ENCODE results near the gene CAMK2A. TPM values are rescaled to one million over a fixed set of nuclear protein-coding genes. Genes with fewer than 3 reads are reported as not detected.

Gene CAMK2A
- total and polyA plus RNA-seq, 2 donors (not counting 1 experiment from before 2014, with no cell fraction given), result 2.1 to 3.1 TPM

DNA sequence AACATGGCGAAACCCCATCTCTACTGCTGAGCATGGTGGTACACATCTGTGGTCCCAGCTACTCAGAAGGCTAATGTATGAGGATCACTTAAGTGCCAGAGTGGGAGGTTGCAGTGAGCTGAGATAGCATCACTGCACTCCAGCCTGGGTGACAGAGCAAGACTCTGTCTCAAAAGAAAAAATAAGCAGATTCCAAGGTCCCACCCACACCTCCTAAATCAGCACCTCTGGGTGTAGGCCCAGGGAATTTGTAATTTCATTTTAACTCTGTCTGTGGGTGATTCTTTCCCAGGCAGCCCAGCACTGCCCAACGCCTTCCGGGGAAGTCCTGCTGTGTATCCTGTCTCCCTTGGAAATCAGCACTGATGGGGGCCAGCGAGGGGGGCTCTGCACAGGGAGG is 12.5 kb downstream of the CAMK2A start:
- no peak overlapping the region for H3K4me3 ChIP-seq (replicated peaks in 1 of 4; ENCODE audit: control extremely low read depth in 1 of 4, insufficient read depth in 1 of 4, low read depth in 3 of 4, low read length in 4 of 4)
- no peaks in the 10 kb centered on the region for H3K79me2 ChIP-seq (ENCODE audit: control insufficient read depth, insufficient read depth, low read length)
- H4K20me1 ChIP-seq (ENCODE audit: control insufficient read depth, extremely low read depth, insufficient read depth, low read length), result no peaks in the 10 kb centered on the region
- no peak overlapping the region for H2AFZ ChIP-seq (ENCODE audit: low read length)
- no peak for TF ChIP-seq EZH2 (IDR thresholded peaks at IDR 0.05; ENCODE audit: low read length, missing control alignments)
- TF ChIP-seq, protein P1, sequence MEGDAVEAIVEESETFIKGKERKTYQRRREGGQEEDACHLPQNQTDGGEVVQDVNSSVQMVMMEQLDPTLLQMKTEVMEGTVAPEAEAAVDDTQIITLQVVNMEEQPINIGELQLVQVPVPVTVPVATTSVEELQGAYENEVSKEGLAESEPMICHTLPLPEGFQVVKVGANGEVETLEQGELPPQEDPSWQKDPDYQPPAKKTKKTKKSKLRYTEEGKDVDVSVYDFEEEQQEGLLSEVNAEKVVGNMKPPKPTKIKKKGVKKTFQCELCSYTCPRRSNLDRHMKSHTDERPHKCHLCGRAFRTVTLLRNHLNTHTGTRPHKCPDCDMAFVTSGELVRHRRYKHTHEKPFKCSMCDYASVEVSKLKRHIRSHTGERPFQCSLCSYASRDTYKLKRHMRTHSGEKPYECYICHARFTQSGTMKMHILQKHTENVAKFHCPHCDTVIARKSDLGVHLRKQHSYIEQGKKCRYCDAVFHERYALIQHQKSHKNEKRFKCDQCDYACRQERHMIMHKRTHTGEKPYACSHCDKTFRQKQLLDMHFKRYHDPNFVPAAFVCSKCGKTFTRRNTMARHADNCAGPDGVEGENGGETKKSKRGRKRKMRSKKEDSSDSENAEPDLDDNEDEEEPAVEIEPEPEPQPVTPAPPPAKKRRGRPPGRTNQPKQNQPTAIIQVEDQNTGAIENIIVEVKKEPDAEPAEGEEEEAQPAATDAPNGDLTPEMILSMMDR (conservative IDR thresholded peaks at IDR 0.05 in 1 of 2, IDR thresholded peaks at IDR 0.05 in 1 of 2; ENCODE audit: low read depth in 1 of 2, low read length in 2 of 2), result no peak
- no peaks in the 10 kb centered on the region for H3K9me3 ChIP-seq (ENCODE audit: control insufficient read depth, insufficient read depth, low read depth, low read length)
- H3K27me3 ChIP-seq (ENCODE audit: control insufficient read depth, insufficient read depth, low read length), result no peaks in the 10 kb centered on the region
- H3K9ac ChIP-seq (ENCODE audit: insufficient read depth, low read length), result no peak overlapping the region
- H3K4me2 ChIP-seq (ENCODE audit: extremely low read depth, insufficient read depth, low read length), result no peak overlapping the region
- no peaks in the 10 kb centered on the region for H3K36me3 ChIP-seq (ENCODE audit: control insufficient read depth, insufficient read depth, low read length)
- H3K27ac ChIP-seq (ENCODE audit: insufficient read depth, low read length), result no peak overlapping the region
- peaks cover 5% of the 10 kb centered on the region for H3K4me1 ChIP-seq (ENCODE audit: control insufficient read depth, extremely low read depth, insufficient read depth, low read length)
- DNase-seq (ENCODE audit: low read depth in 2 of 2), result no peak

DNA sequence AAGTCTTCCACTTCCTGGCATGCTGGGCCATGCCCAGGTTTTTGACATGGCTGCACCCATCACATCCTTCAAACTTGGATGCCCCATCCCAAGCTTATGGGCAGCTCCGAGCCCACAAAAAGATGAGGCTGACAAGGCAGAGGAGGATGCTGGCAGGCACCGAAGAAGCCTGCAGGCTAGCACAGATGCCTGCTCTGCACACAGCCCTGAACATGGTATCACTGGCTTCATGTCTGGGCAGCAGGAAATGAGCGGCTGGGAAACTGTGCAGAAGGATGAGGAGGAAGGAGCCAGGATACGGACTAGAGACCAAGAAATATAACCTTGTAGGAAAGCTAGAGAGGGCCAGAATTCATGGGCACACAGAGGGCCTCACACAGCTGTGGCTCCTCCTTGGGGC is 14.8 kb downstream of the CAMK2A start:
- H3K4me1 ChIP-seq (ENCODE audit: control insufficient read depth, extremely low read depth, insufficient read depth, low read length), result peaks cover 7% of the 10 kb centered on the region
- DNase-seq (ENCODE audit: low read depth in 2 of 2), result no peak
- H3K9me3 ChIP-seq (ENCODE audit: control insufficient read depth, insufficient read depth, low read depth, low read length), result no peaks in the 10 kb centered on the region
- H3K9ac ChIP-seq (ENCODE audit: insufficient read depth, low read length), result no peak overlapping the region
- H2AFZ ChIP-seq (ENCODE audit: low read length), result no peak overlapping the region
- TF ChIP-seq, protein P1 (conservative IDR thresholded peaks at IDR 0.05 in 1 of 2, IDR thresholded peaks at IDR 0.05 in 1 of 2; ENCODE audit: low read depth in 1 of 2, low read length in 2 of 2), result no peak
- TF ChIP-seq EZH2 (IDR thresholded peaks at IDR 0.05; ENCODE audit: low read length, missing control alignments), result no peak
- H3K4me2 ChIP-seq (ENCODE audit: extremely low read depth, insufficient read depth, low read length), result no peak overlapping the region
- H4K20me1 ChIP-seq (ENCODE audit: control insufficient read depth, extremely low read depth, insufficient read depth, low read length), result no peaks in the 10 kb centered on the region
- H3K27me3 ChIP-seq (ENCODE audit: control insufficient read depth, insufficient read depth, low read length), result no peaks in the 10 kb centered on the region
- H3K36me3 ChIP-seq (ENCODE audit: control insufficient read depth, insufficient read depth, low read length), result no peaks in the 10 kb centered on the region
- no peaks in the 10 kb centered on the region for H3K79me2 ChIP-seq (ENCODE audit: control insufficient read depth, insufficient read depth, low read length)
- H3K27ac ChIP-seq (ENCODE audit: insufficient read depth, low read length), result no peak overlapping the region
- no peak overlapping the region for H3K4me3 ChIP-seq (replicated peaks in 1 of 4; ENCODE audit: control extremely low read depth in 1 of 4, insufficient read depth in 1 of 4, low read depth in 3 of 4, low read length in 4 of 4)

DNA sequence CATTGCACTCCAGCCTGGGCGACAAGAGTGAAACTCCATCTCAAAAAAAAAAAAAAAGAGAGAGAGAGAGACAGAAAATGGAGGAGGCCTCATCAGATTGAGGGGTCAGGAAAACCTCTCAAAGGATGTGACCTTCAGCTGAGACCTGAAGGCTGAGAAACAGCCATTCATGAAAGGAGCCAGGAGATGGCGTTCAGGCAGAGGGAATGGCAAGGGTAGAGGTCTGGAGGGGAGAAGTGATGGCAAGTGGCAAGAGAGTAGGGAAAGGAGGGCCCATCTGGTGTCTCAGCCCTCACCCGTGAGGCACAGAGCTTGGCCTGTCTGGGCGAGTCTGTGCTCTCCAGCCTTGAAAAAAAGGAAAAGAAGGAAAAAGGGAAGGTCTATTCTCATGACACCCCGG is 17.0 kb downstream of the CAMK2A start:
- Histone ChIP-seq H3K36me3 (ENCODE audit: control insufficient read depth, insufficient read depth, low read length) (no peaks in the 10 kb centered on the region), H3K4me3 (replicated peaks in 1 of 4; ENCODE audit: control extremely low read depth in 1 of 4, insufficient read depth in 1 of 4, low read depth in 3 of 4, low read length in 4 of 4) (no peak overlapping the region), H3K79me2 (ENCODE audit: control insufficient read depth, insufficient read depth, low read length) (no peaks in the 10 kb centered on the region), H4K20me1 (ENCODE audit: control insufficient read depth, extremely low read depth, insufficient read depth, low read length) (no peaks in the 10 kb centered on the region), H3K4me1 (ENCODE audit: control insufficient read depth, extremely low read depth, insufficient read depth, low read length) (peaks cover 2% of the 10 kb centered on the region), H3K9me3 (ENCODE audit: control insufficient read depth, insufficient read depth, low read depth, low read length) (no peaks in the 10 kb centered on the region), H2AFZ (ENCODE audit: low read length) (no peak overlapping the region), H3K27me3 (ENCODE audit: control insufficient read depth, insufficient read depth, low read length) (no peaks in the 10 kb centered on the region), H3K4me2 (ENCODE audit: extremely low read depth, insufficient read depth, low read length) (no peak overlapping the region), H3K9ac (ENCODE audit: insufficient read depth, low read length) (no peak overlapping the region), H3K27ac (ENCODE audit: insufficient read depth, low read length) (no peak overlapping the region)
- TF ChIP-seq, protein P1 (conservative IDR thresholded peaks at IDR 0.05 in 1 of 2, IDR thresholded peaks at IDR 0.05 in 1 of 2; ENCODE audit: low read depth in 1 of 2, low read length in 2 of 2), result peak; percentile 54 to 69
- no peak for TF ChIP-seq EZH2 (IDR thresholded peaks at IDR 0.05; ENCODE audit: low read length, missing control alignments)
- DNase-seq (ENCODE audit: low read depth in 2 of 2), result peak; percentile 20 to 65

Measured in fibroblast of lung (primary cell).